GM23338 (cell line): ENCODE measurements around the gene AGFG1. TPM values are rescaled to one million over a fixed set of nuclear protein-coding genes. Genes with fewer than 3 reads are reported as not detected.

ENCODE experiments used
- ATAC-seq: fragments of 200-7000 bp; cut with Tn5 transposase; 3 replicates; pipeline ENCODE4 v1.9.1; 2020
- DNase-seq: peaks from one replicate; pipeline ENCODE4 v3.0.0-alpha.2; 2015; ENCODE audit warnings: low spot score
- H2AFZ ChIP-seq: fragments of 200-600 bp; sonication (generic); 2 replicates; pipeline ENCODE4 v1.8.0; 2016; ENCODE audit warnings: antibody characterized with exemption, mild to moderate bottlenecking, moderate library complexity
- H3F3A ChIP-seq: fragments of 200-600 bp; sonication (generic); replicated peaks from 2 replicates; pipeline ENCODE4 v1.8.0; 2017; ENCODE audit warnings: antibody characterized with exemption, mixed run types, low read depth
- H3K27ac ChIP-seq: fragments of 200-600 bp; sonication (generic); 2 replicates; pipeline ENCODE4 v1.6.1; 2016; ENCODE audit warnings: low read depth
- H3K27me3 ChIP-seq: fragments of 200-600 bp; sonication (generic); 2 replicates; pipeline ENCODE4 v1.8.0; 2016; ENCODE audit warnings: mild to moderate bottlenecking, mixed run types, moderate library complexity; ENCODE audit not compliant: insufficient read depth
- H3K36me3 ChIP-seq: fragments of 200-600 bp; sonication (generic); 2 replicates; pipeline ENCODE4 v1.8.0; 2016; ENCODE audit warnings: mild to moderate bottlenecking; ENCODE audit not compliant: insufficient read depth
- H3K4me1 ChIP-seq: fragments of 200-600 bp; sonication (generic); 2 replicates; pipeline ENCODE4 v1.8.0; 2016; ENCODE audit warnings: mild to moderate bottlenecking, moderate library complexity; ENCODE audit not compliant: insufficient read depth
- H3K4me2 ChIP-seq: fragments of 200-600 bp; sonication (generic); 2 replicates; pipeline ENCODE4 v1.7.1; 2017; ENCODE audit warnings: mixed run types
- H3K4me3 ChIP-seq: fragments of 200-600 bp; sonication (generic); 2 replicates; pipeline ENCODE4 v1.6.1; 2016; ENCODE audit warnings: mixed run types
- H3K79me2 ChIP-seq: fragments of 200-600 bp; sonication (generic); replicated peaks from 2 replicates; pipeline ENCODE4 v1.8.0; 2017; ENCODE audit warnings: mild to moderate bottlenecking; ENCODE audit not compliant: insufficient read depth
- H3K9me2 ChIP-seq: fragments of 200-600 bp; sonication (generic); 2 replicates; pipeline ENCODE4 v1.8.0; 2017; ENCODE audit not compliant: insufficient read depth
- H4K20me1 ChIP-seq: fragments of 200-600 bp; sonication (generic); replicated peaks from 2 replicates; pipeline ENCODE4 v1.8.0; 2017; ENCODE audit warnings: mild to moderate bottlenecking; ENCODE audit not compliant: insufficient read depth
- H3K27ac Mint-ChIP-seq: 2 replicates; pipeline ENCODE4 v1.8.0; 2020; ENCODE audit warnings: inconsistent platforms, mild to moderate bottlenecking, moderate library complexity, mixed read lengths
- H3K27me3 Mint-ChIP-seq: 3 replicates; pipeline ENCODE4 v1.8.0; 2022; ENCODE audit warnings: low read depth, mild to moderate bottlenecking, moderate library complexity, mixed read lengths, inconsistent platforms; ENCODE audit not compliant: insufficient read depth, poor library complexity
- H3K36me3 Mint-ChIP-seq: 3 replicates; pipeline ENCODE4 v1.8.0; 2021; ENCODE audit warnings: low read depth, mild to moderate bottlenecking, inconsistent platforms, moderate library complexity, mixed read lengths
- H3K4me1 Mint-ChIP-seq: 3 replicates; pipeline ENCODE4 v1.8.0; 2020; ENCODE audit warnings: mild to moderate bottlenecking, inconsistent platforms, mixed read lengths
- H3K4me3 Mint-ChIP-seq: 3 replicates; pipeline ENCODE4 v1.8.0; 2021; ENCODE audit warnings: moderate library complexity, mild to moderate bottlenecking, inconsistent platforms, mixed read lengths
- H3K9me3 Mint-ChIP-seq: 3 replicates; pipeline ENCODE4 v1.8.0; 2020; ENCODE audit warnings: moderate library complexity, mild to moderate bottlenecking, inconsistent platforms, mixed read lengths
- CREB1 ChIP-seq: fragments of 250-450 bp; sonication (Bioruptor Pico); IDR thresholded peaks from 2 replicates; pipeline ENCODE4 v1.5.0; 2020; ENCODE audit warnings: low read depth, mild to moderate bottlenecking, moderate library complexity
- CTCF ChIP-seq, 2 experiments: fragments of 200-600 bp in 1 of 2; sonication (generic) in 1 of 2; conservative IDR thresholded peaks; 2 replicates each; pipeline versions ENCODE4 v1.5.1 to v1.6.1; 2016 to 2017; ENCODE audit warnings: antibody characterized with exemption in 2 of 2, low read depth in 2 of 2, mild to moderate bottlenecking in 2 of 2, moderate library complexity in 1 of 2
- ETS1 ChIP-seq: IDR thresholded peaks from 2 replicates; pipeline ENCODE4 v1.6.1; 2016; ENCODE audit warnings: antibody characterized with exemption
- EZH2 ChIP-seq: fragments of 200-600 bp; sonication (generic); IDR thresholded peaks from one replicate; pipeline ENCODE4 v1.8.0; 2017; ENCODE audit warnings: antibody characterized with exemption, mild to moderate bottlenecking, low read depth; ENCODE audit not compliant: unreplicated experiment
- EZH2phosphoT487 ChIP-seq: fragments of 200-600 bp; sonication (generic); IDR thresholded peaks from one replicate; pipeline ENCODE4 v1.8.1; 2018; ENCODE audit warnings: antibody characterized with exemption; ENCODE audit not compliant: unreplicated experiment
- JUNB ChIP-seq: IDR thresholded peaks from one replicate; pipeline ENCODE4 v1.6.1; 2016; ENCODE audit warnings: antibody characterized with exemption; ENCODE audit not compliant: unreplicated experiment
- NANOG ChIP-seq: IDR thresholded peaks from 2 replicates; pipeline ENCODE4 v1.6.1; 2016; ENCODE audit warnings: antibody characterized with exemption, borderline replicate concordance
- POLR2AphosphoS5 ChIP-seq: IDR thresholded peaks from 2 replicates; pipeline ENCODE4 v1.6.1; 2016; ENCODE audit warnings: antibody characterized with exemption, low read depth
- REST ChIP-seq: IDR thresholded peaks from one replicate; pipeline ENCODE4 v1.6.1; 2018; ENCODE audit warnings: antibody characterized with exemption; ENCODE audit not compliant: unreplicated experiment
- STAT1 ChIP-seq: IDR thresholded peaks from one replicate; pipeline ENCODE4 v1.6.1; 2016; ENCODE audit warnings: antibody characterized with exemption; ENCODE audit not compliant: unreplicated experiment
- ZNF114 ChIP-seq: fragments of 250-450 bp; sonication (Bioruptor Pico); IDR thresholded peaks from 2 replicates; pipeline ENCODE4 v1.5.0; 2020; ENCODE audit warnings: mild to moderate bottlenecking, moderate library complexity
- ZNF331 ChIP-seq: fragments of 250-450 bp; sonication (Bioruptor Pico); IDR thresholded peaks from 2 replicates; pipeline ENCODE4 v1.5.0; 2020; ENCODE audit warnings: low read depth, mild to moderate bottlenecking, moderate library complexity
- ZNF462 ChIP-seq: fragments of 250-450 bp; sonication (Bioruptor Pico); IDR thresholded peaks from 2 replicates; pipeline ENCODE4 v1.5.0; 2020; ENCODE audit warnings: mild to moderate bottlenecking, moderate library complexity
- polyA plus RNA-seq: library from polyadenylated mRNA; unstranded; fragments of >200 nt; fragmentation: Nextera tagmentation; extraction: Ambion mirVana; gene quantifications from 2 replicates; pipeline ENCODE4 v1.2.1, GENCODE V29; 2016
- total RNA-seq: library from RNA; depleted of rRNA; stranded (reverse); fragments of >200 nt; shearing (Covaris generic); gene quantifications from 2 replicates; pipeline ENCODE4 v1.2.3, GENCODE V29; 2014

AGFG1 gene
- total and polyA plus RNA-seq, 2 experiments from 2014 or later: 14.5 to 113 TPM

GRCh38 chr2:227491386-227491785, 19.4 kb downstream of the AGFG1 start:
- Mint-ChIP-seq H3K9me3 (no peaks in the 10 kb centered on the region), H3K4me3 (no peak overlapping the region), H3K27me3 (no peaks in the 10 kb centered on the region), H3K4me1 (peaks cover 18% of the 10 kb centered on the region), H3K27ac (no peak overlapping the region), H3K36me3 (peaks cover 3% of the 10 kb centered on the region; the same call in 1 of the 3 replicates)
- Histone ChIP-seq H3K4me3 (no peak overlapping the region), H3K27me3 (no peaks in the 10 kb centered on the region), H3F3A (no peaks in the 10 kb centered on the region), H3K9me2 (no peaks in the 10 kb centered on the region), H3K4me2 (no peak overlapping the region), H3K79me2 (peaks cover 100% of the 10 kb centered on the region), H3K27ac (no peak overlapping the region), H3K36me3 (no peaks in the 10 kb centered on the region), H3K4me1 (peaks cover 8% of the 10 kb centered on the region), H2AFZ (no peak overlapping the region), H4K20me1 (peaks cover 47% of the 10 kb centered on the region)
- TF ChIP-seq ETS1: no peak
- TF ChIP-seq NANOG: no peak
- no peak for TF ChIP-seq STAT1
- TF ChIP-seq ZNF114: no peak
- TF ChIP-seq CTCF (conservative IDR thresholded peaks at IDR 0.05; ENCODE audit: low read depth in 2 of 2): no peak
- no peak for TF ChIP-seq REST
- TF ChIP-seq EZH2: no peak
- TF ChIP-seq EZH2phosphoT487: no peak
- no peak for TF ChIP-seq ZNF331 (CRISPR knock-in tag)
- no peak for TF ChIP-seq ZNF462 (CRISPR knock-in tag)
- TF ChIP-seq CREB1: no peak
- no peak for TF ChIP-seq POLR2AphosphoS5
- no peak for TF ChIP-seq JUNB
- ATAC-seq (no peak), DNase-seq (no peak)
